GM19328 (cell line): ENCODE results near the gene CA5A.

ENCODE experiments used
- ATAC-seq: cut with Tn5 transposase; IDR thresholded peaks from one replicate; pipeline ENCODE4 v1.9.1; 2021; ENCODE audit warnings: mild to moderate bottlenecking, moderate library complexity; ENCODE audit not compliant: unreplicated experiment

Gene CA5A

GRCh38 chr16:87854053-87854906 lies 82.0 kb downstream of the CA5A start:
- ATAC-seq: no peak

- ATAC-seq: no peak
Measured at GRCh38 chr16:87853411-87854052, 82.8 kb downstream of the CA5A start.

GRCh38 chr16:87851601-87852000 lies 84.7 kb downstream of the CA5A start:
- ATAC-seq: no peak

- ATAC-seq: no peak
Measured at GRCh38 chr16:87851141-87851587, 85.2 kb downstream of the CA5A start.

GRCh38 chr16:87850009-87851006 lies 86.0 kb downstream of the CA5A start:
- no peak for ATAC-seq

GRCh38 chr16:87849419-87850008 lies 86.8 kb downstream of the CA5A start:
- no peak for ATAC-seq

GRCh38 chr16:87848676-87849345 lies 87.5 kb downstream of the CA5A start:
- no peak for ATAC-seq

GRCh38 chr16:87847785-87848675 lies 88.3 kb downstream of the CA5A start:
- ATAC-seq: no peak

- ATAC-seq: no peak
Measured at GRCh38 chr16:87847467-87847784, 88.9 kb downstream of the CA5A start.

GRCh38 chr16:87846705-87847466 lies 89.4 kb downstream of the CA5A start:
- no peak for ATAC-seq

- no peak for ATAC-seq
Measured at GRCh38 chr16:87845807-87846619, 90.3 kb downstream of the CA5A start.

GRCh38 chr16:87845213-87845612 lies 91.1 kb downstream of the CA5A start:
- no peak for ATAC-seq

GRCh38 chr16:87844809-87845208 lies 91.5 kb downstream of the CA5A start:
- ATAC-seq: no peak

- ATAC-seq: no peak
Measured at GRCh38 chr16:87844120-87844733, 92.1 kb downstream of the CA5A start.

- ATAC-seq: no peak
Measured at GRCh38 chr16:87843678-87844105, 92.6 kb downstream of the CA5A start.

GRCh38 chr16:87842209-87842869 lies 94.0 kb downstream of the CA5A start:
- no peak for ATAC-seq
